Activated CD4-positive, alpha-beta T cell treated with anti-CD3 and anti-CD28 coated beads, Interleukin-2, amount 50 U/mL, for 1 hour (primary cell): Measurements from ENCODE around the gene RGN.
"Not testable (repeated sequence)": the region's sequence is repeated elsewhere in the genome, so short reads cannot be mapped to it uniquely, and the experiment has no call there.

ENCODE experiments used
- DNase-seq: peaks from one replicate; pipeline ENCODE4 v3.0.0-alpha.2; 2020

Gene RGN

GRCh38 chrX:47078129-47079043 is at the start of gene RGN:
RGN (plus strand) TSS chrX:47078443; CDS start chrX:47081145, 2,702 bp downstream.
- no peak for DNase-seq

- no peak for DNase-seq
These were observed 47.9 kb upstream of the RGN start for GRCh38 chrX:47030339-47030738.

DNA sequence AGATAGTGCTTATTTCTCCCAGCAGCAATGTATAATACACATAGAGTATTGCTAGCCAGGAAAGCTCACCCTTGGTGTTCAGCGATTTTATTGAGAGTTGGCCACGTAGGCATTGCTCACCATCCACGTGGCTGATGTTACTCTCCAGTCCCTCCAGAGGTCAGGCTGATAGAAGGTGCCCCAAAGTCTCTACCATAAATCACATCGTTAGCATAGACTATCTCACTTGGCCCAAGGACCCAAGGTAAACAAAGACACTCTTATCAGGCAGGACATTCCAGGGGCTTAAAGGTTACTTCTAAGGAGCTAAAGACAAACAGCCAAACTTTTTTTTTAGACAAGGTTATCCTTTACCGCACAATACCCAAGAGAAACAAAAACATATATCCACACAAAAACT is 30.3 kb upstream of the RGN start:
- DNase-seq: no peak

- DNase-seq: no peak
These were observed 18.9 kb upstream of the RGN start for GRCh38 chrX:47059142-47059874.

- DNase-seq: no peak
These were observed 17.5 kb upstream of the RGN start for GRCh38 chrX:47060708-47061107.

DNA sequence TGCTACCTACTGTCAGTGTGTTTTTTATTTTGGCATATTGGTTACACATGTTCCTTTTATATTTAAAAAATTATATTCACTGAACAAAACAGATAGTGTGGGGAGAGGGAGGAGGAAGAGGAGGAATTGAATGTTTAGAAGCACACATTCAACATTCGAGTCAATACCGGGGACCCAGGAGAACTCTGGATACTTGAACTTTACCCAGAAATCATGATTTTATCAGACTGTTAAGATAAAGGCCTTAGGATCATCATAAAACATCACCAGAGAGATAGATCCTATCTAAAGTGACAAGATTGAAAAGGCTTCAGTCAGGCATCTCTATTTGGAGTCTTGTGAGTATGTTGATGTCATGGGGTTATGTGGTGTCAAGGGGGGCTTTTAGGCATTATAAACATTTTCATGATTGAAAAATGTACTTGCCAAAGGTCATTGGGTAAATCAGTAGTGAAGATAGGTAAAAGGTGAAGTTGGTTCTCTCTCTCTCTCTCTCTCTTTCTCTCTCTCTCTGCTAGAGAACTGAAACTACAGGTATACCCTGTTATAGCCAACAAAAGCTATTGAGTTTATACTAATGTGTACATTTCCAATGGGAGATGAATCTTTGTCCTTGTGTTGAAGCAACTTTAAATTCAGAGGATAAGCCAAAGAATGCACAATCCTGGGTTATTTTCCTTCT is 16.9 kb upstream of the RGN start:
- no peak for DNase-seq

GRCh38 chrX:47063179-47063578 is 15.1 kb upstream of the RGN start:
- no peak for DNase-seq

GRCh38 chrX:47068214-47068613 is 10.0 kb upstream of the RGN start:
- DNase-seq: no peak

- no peak for DNase-seq
These were observed 9.5 kb upstream of the RGN start for GRCh38 chrX:47068720-47069119.

DNA sequence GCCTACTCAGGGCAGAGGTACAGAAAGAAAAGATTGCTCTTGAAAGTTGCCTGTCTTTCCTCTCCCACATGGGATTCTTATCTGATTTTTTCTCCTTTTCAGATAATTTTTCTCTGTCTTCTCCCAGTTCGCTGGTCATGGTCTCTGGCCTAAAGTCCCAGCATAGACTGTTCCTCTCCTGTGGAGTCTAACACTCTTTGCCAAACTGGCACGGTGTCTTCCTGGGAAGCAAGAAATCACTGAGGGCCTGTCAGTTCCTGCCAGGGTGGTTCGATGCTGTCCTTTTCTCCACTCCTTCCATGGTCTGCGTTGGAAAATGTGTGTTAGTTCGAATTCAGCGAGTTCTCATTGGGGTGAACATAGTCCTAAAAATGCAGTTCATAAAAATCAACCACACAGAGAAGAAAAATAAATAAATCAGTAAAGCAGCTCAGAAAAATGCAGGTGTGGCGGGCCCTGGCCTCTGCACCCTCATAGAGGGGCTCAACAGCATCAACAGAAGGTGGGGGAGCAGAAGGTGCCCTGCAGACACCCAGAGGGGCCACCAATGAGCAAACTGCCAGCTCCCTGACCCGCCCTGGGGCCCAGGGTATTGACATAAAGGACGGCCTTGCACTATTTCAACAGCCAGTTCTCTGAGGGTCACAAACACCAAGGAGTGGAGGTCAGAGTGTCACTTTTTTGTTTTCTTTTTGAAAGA is 2.1 kb downstream of the RGN start:
- DNase-seq: no peak

DNA sequence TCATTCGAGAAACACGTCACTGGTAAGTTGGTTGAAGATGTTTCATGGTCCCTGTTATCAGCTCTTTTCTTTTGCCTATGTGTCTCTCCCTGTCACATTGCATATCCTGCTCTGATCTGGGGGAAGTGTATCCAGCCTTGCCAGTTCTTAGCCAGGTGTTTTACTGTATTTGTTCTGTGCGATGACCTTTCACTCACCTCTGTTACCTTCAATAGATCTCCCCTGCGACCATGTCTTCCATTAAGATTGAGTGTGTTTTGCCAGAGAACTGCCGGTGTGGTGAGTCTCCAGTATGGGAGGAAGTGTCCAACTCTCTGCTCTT is 2.6 kb downstream of the RGN start:
- DNase-seq: no peak

GRCh38 chrX:47091149-47091775 is 13.0 kb downstream of the RGN start:
- DNase-seq: no peak

- DNase-seq: no peak
These were observed 15.0 kb downstream of the RGN start for GRCh38 chrX:47093248-47093647.

DNA sequence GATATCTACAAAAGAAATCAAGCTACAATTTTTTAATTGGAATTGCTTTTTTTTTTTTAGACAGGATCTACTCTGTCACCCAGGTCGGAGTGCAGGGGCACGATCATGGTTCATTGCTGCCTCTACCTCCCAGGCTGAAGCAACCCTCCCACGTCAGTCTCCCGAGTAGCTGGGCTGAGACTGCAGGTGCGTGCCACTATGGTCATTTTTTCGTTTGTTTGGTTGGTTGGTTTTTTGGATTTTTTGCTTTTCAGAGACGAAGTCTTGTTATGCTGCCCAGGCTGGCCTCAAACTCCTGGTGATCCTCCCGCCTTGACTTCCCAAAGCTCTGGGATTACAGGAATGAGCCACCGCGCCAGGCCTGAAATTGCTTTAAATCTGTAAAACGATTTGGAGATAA is 15.6 kb downstream of the RGN start:
- DNase-seq: no peak

DNA sequence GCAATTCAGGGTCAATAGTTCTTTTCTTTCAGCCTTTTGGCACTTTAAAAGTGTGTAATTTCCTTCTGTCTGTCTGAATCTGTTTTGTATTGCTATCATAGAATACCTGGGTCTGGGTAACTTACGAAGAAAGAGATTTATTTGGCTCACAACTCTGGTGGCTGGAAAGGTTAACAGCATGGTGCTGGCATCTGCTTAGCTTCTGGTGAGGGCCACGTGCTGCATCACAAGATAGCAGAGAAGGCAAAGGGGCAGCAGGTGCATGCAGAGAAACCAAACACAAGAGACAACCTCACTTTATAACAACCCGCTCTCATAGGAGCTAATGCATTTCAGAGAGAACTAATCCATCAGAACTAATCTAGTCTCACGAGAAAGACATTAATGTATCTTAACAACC is 18.8 kb downstream of the RGN start:
- DNase-seq: no peak

DNA sequence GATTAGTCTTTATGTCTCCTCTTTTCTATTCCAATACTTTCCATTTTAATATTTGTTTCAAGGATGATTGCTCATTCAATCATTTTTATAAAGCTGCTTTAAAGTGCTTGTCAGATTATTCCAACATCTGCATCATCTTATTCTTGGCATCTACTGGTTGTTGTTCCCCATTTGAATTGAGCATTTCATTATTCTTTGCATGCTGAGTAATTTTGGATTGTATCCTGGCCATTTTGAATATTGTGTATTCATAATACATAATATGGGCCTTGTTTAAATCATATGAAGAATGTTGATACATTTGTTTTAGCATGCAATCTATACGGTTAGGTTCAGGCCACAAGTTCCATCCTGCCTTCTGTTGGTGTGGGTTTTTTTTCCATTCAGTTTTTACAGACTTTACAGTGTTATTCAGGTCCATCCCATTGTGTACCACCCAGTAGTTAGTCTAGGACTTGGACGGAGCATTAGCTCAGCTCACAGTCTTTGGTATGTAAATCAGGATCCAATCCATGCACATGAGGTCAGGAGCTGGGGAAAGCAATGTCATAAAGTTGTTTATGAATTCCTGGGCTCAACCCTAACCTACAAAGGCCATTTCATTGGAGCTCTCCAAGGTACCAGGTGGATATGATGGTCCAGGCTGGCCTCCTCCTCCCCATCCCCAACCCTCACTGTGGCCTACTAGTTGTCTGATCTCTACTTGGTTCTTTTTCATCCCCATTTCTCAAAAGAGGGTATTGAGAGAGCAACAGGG is 20.3 kb downstream of the RGN start:
- no peak for DNase-seq

- no peak for DNase-seq
These were observed 23.0 kb downstream of the RGN start for GRCh38 chrX:47101206-47101605.

GRCh38 chrX:47110936-47111615 is 32.8 kb downstream of the RGN start:
- DNase-seq: not testable (repeated sequence)

DNA sequence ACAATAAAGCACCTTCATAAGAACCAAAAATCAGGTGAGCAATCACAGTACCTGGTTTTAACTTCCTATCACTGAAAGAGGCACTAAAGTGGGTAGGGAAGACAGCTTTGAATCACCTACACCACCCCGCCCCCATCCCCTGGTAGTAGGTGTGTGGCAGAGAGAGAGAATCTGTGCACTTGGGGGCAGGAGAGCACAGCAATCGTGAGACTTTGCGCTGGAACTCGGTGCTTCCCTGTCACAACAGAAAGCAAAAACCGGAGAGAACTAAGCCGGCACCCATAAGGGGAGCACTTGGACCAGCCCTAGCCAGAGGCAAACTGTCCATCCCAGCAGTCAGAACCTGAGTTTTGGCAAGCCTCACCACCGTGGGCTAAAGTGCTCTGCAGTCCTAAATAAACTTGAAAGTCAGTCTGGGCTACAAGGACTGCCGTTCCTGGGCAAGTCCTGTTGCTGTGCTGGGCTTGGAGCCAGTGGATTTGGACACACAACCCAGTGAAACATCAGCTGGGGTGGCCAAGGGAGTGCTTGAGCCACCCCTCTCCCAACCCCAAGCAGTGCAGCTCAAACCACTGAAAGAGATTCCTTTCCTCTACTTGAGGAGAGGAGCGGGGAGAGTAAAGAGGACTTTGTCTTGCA is 34.2 kb downstream of the RGN start:
- no peak for DNase-seq

DNA sequence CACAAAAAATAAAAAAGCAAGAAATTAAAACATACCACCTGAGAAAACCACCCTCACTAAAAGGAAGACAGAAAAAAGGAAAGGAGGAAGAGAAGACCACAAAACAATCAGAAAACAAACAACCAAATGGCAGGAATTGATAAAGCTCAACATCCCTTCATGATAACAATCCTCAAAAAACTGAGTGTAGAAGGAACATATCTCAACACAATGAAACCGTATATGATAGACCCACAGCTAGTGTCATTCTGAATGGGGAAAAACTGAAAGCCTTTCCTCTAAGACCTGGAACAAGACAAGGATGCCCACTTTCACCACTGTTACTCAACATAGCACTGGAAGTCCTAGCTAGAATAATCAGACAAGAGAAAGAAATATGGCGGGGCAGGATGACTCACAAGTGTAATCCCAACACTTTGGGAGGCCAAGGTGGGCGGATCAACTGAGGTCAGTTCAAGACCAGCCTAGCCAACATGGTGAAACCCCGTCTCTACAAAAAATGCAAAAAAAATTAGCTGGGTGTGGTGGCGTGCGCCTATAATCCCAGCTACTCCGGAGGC is 38.4 kb downstream of the RGN start:
- DNase-seq: not testable (repeated sequence)
